HepG2 (cell line): ENCODE data around the gene ULK4. TPM values are rescaled to one million over a fixed set of nuclear protein-coding genes. Genes with fewer than 3 reads are reported as not detected.

Source experiments
- ATAC-seq: fragments of 200-7000 bp; cut with Tn5 transposase; 3 replicates; pipeline ENCODE4 v1.9.1; 2020; ENCODE audit warnings: mild to moderate bottlenecking, moderate library complexity
- BruUV-seq: library from RNA; stranded (reverse); fragments of 400-500 nt; replicated peaks from 2 replicates; lab custom pipeline; 2021; lab: Mats Ljungman, UMichigan
- CTCF ChIA-PET: fragments of 300-600 bp; formaldehyde crosslinking; extraction: SDS; loops from one replicate; lab custom pipeline; 2021; ENCODE audit warnings: low total read pairs, inconsistent platforms, low intra/inter-chr PET ratio; lab: Yijun Ruan, JAX
- POLR2A ChIA-PET: fragments of 350-600 bp; sonication (Branson Sonifier 250); formaldehyde crosslinking; loops from one replicate; lab custom pipeline; 2020; ENCODE audit warnings: antibody characterized with exemption, inconsistent platforms; lab: Yijun Ruan, JAX
- DNase-seq: peaks from one replicate; pipeline ENCODE4 v3.0.0-alpha.2; 2015; ENCODE audit warnings: low spot score
- FAIRE-seq: peaks from 3 replicates; lab custom pipeline; 2011; peaks lifted over from hg19 to GRCh38; lab: Jason Lieb, UNC
- H2AFZ ChIP-seq: one replicate; pipeline ENCODE4 v1.6.1; 2011; ENCODE audit warnings: low read length, inconsistent platforms
- H3K27ac ChIP-seq: fragments of 300-600 bp; 3 replicates; pipeline ENCODE4 v1.8.0; 2011; ENCODE audit warnings: mixed run types, mild to moderate bottlenecking, mixed read lengths, low read length, inconsistent platforms; ENCODE audit not compliant: insufficient read depth; ENCODE audit errors: extremely low read length
- H3K27me3 ChIP-seq, 2 experiments: fragments of 200-600 bp in 1 of 2; 2 replicates in 1 of 2; 3 replicates in 1 of 2; pipeline versions ENCODE4 v1.6.0 to v1.8.0; 2011; ENCODE audit warnings: low read length in 2 of 2, mild to moderate bottlenecking in 2 of 2, moderate library complexity in 2 of 2, inconsistent platforms in 1 of 2; ENCODE audit not compliant: insufficient read depth in 2 of 2, control insufficient read depth in 1 of 2
- H3K36me3 ChIP-seq, 2 experiments: fragments of 200-600 bp in 1 of 2; replicated peaks in 1 of 2; 2 replicates in 1 of 2; 3 replicates in 1 of 2; pipeline versions ENCODE4 v1.5.1 to v1.8.0; 2011; ENCODE audit warnings: low read length in 2 of 2, inconsistent platforms in 1 of 2; ENCODE audit not compliant: insufficient read depth in 2 of 2, control insufficient read depth in 1 of 2
- H3K4me1 ChIP-seq: 2 replicates; pipeline ENCODE4 v1.5.1; 2012; ENCODE audit warnings: low read length, inconsistent platforms; ENCODE audit not compliant: insufficient read depth
- H3K4me2 ChIP-seq: 2 replicates; pipeline ENCODE4 v1.6.0; 2011; ENCODE audit warnings: low read depth, low read length, inconsistent platforms
- H3K4me3 ChIP-seq, 3 experiments: fragments of 200-600 bp in 1 of 3; sonication (generic), shearing (Covaris generic) in 1 of 3; replicated peaks in 1 of 3; 2 replicates each; pipeline ENCODE4 v1.5.1; 2011 to 2016; ENCODE audit warnings: low read length in 3 of 3, inconsistent platforms in 2 of 3, low read depth in 2 of 3, mild to moderate bottlenecking in 2 of 3, control low read depth in 1 of 3, mixed read lengths in 1 of 3; ENCODE audit not compliant: insufficient read depth in 1 of 3
- H3K79me2 ChIP-seq: one replicate; pipeline ENCODE4 v1.6.1; 2011; ENCODE audit warnings: low read length, inconsistent platforms; ENCODE audit not compliant: insufficient read depth
- H3K9ac ChIP-seq: 2 replicates; pipeline ENCODE4 v1.6.0; 2011; ENCODE audit warnings: mild to moderate bottlenecking, low read depth, low read length, inconsistent platforms; ENCODE audit not compliant: insufficient read depth
- H3K9me3 ChIP-seq: 2 replicates; pipeline ENCODE4 v1.5.1; 2012; ENCODE audit warnings: mild to moderate bottlenecking, low read length
- H4K20me1 ChIP-seq: 2 replicates; pipeline ENCODE4 v1.6.0; 2011; ENCODE audit warnings: inconsistent platforms, mild to moderate bottlenecking, low read length, moderate library complexity; ENCODE audit not compliant: insufficient read depth
- BRD4 ChIP-seq: sonication (generic); formaldehyde crosslinking; IDR thresholded peaks from 2 replicates; pipeline ENCODE4 v1.4.0; 2020; ENCODE audit warnings: missing genetic modification reagents
- HMGXB3 ChIP-seq: sonication (generic); formaldehyde crosslinking; IDR thresholded peaks from 2 replicates; pipeline ENCODE4 v1.4.0; 2020; ENCODE audit warnings: missing genetic modification reagents, borderline replicate concordance
- JDP2 ChIP-seq: sonication (generic); formaldehyde crosslinking; IDR thresholded peaks from 2 replicates; pipeline ENCODE4 v1.8.1; 2022; ENCODE audit warnings: missing genetic modification reagents, borderline replicate concordance
- MAX ChIP-seq: IDR thresholded peaks from 2 replicates; pipeline ENCODE4 v1.6.1; 2012; ENCODE audit warnings: inconsistent platforms
- SOX13 ChIP-seq, 3 experiments: fragments of 450-650 bp in 1 of 3; sonication (generic) in 1 of 3; formaldehyde crosslinking in 1 of 3; IDR thresholded peaks in 2 of 3; conservative IDR thresholded peaks in 1 of 3; 2 replicates each; pipeline versions ENCODE4 v1.5.0 to v1.6.1; 2016 to 2020; ENCODE audit warnings: antibody characterized with exemption in 1 of 3, mild to moderate bottlenecking in 1 of 3, missing compliant biosample characterization in 1 of 3, missing genetic modification reagents in 1 of 3, moderate library complexity in 1 of 3
- SOX5 ChIP-seq: IDR thresholded peaks from 2 replicates; pipeline ENCODE4 v1.6.1; 2016; ENCODE audit warnings: borderline replicate concordance
- TEF ChIP-seq: sonication (generic); formaldehyde crosslinking; IDR thresholded peaks from 2 replicates; pipeline ENCODE4 v1.5.0; 2020; ENCODE audit warnings: missing genetic modification reagents
- ZBTB7B ChIP-seq: sonication (generic); formaldehyde crosslinking; IDR thresholded peaks from 2 replicates; pipeline ENCODE4 v1.4.0; 2020; ENCODE audit warnings: missing genetic modification reagents
- ZNF234 ChIP-seq: sonication (generic); formaldehyde crosslinking; conservative IDR thresholded peaks from 2 replicates; pipeline ENCODE4 v1.5.1; 2020; ENCODE audit warnings: mild to moderate bottlenecking, missing genetic modification reagents
- ZNF607 ChIP-seq: sonication (generic); formaldehyde crosslinking; IDR thresholded peaks from 2 replicates; pipeline ENCODE4 v1.5.1; 2020; ENCODE audit warnings: missing genetic modification reagents, mild to moderate bottlenecking, borderline replicate concordance
- ZSCAN12 ChIP-seq: sonication (generic); formaldehyde crosslinking; IDR thresholded peaks from 2 replicates; pipeline ENCODE4 v1.9.0; 2021; ENCODE audit warnings: mild to moderate bottlenecking, missing genetic modification reagents
- WGBS: methylation state at CpG from one replicate; pipeline ENCODE4 v1.1.6; 2017; ENCODE audit warnings: low lambda C conversion rate; 5-methylcytosine and 5-hydroxymethylcytosine counted together
- in situ Hi-C: cut with HindIII; loops from 2 replicates; pipeline ENCODE4 v1.10.0; 2017; ENCODE audit warnings: low pct_unique_long_range_greater_than_20kb; ENCODE audit not compliant: extremely low pct_ligation_motif_present
- intact Hi-C: fragments of 100-400 bp; cut with micrococcal nuclease; formaldehyde crosslinking; loops from one replicate; pipeline ENCODE4 v1.10.0; 2022; ENCODE audit not compliant: unreplicated experiment
- polyA plus RNA-seq, 8 experiments: library from polyadenylated mRNA; depleted of rRNA in 3 of 8; stranded (reverse) in 7 of 8; unstranded in 1 of 8; fragments of >200 nt; fragmentation: Illumina TruSeq in 4 of 8; extraction: Trizol in 4 of 8; gene quantifications; 2 replicates each; pipeline versions ENCODE4 v1.2.1 to v1.2.3, GENCODE V29; 2011 to 2016; ENCODE audit warnings: low read depth in 4 of 8, missing spikeins in 1 of 8, mixed read lengths in 1 of 8; ENCODE audit not compliant: insufficient read depth in 1 of 8
- total RNA-seq, 5 experiments: library from RNA; depleted of rRNA; stranded (reverse); fragments of >200 nt; fragmentation: Illumina TruSeq; extraction: Trizol; gene quantifications; 2 replicates each; pipeline ENCODE4 v1.2.3, GENCODE V29; 2016; ENCODE audit warnings: low read depth in 1 of 5
- TF ChIP-seq, protein P1 (sequence below), 2 experiments: sonication (generic) in 1 of 2; formaldehyde crosslinking in 1 of 2; IDR thresholded peaks; 2 replicates each; pipeline versions ENCODE4 v1.4.0 to v1.6.1; 2018 to 2020; ENCODE audit warnings: missing genetic modification reagents in 2 of 2, borderline replicate concordance in 1 of 2, low read depth in 1 of 2, mild to moderate bottlenecking in 1 of 2, missing biosample characterization in 1 of 2

Gene ULK4
- total and polyA plus RNA-seq, 2 of the 13 experiments (the other 11 are each of a cell fraction or from before 2014, with no cell fraction given) = 6.7 to 11.8 TPM

GRCh38 chr3:41580274-41580959 is 381.5 kb downstream of the ULK4 start:
- Histone ChIP-seq H4K20me1 (no peaks in the 10 kb centered on the region; the same call in 1 of the 2 replicates), H3K36me3 (no peaks in the 10 kb centered on the region), H3K79me2 (no peaks in the 10 kb centered on the region), H3K4me1 (no peaks in the 10 kb centered on the region), H3K27me3 (no peaks in the 10 kb centered on the region; a peak in 1 of 5 replicates), H3K27ac (no peak overlapping the region)
- POLR2A ChIA-PET = no interaction called here
- ATAC-seq = no peak
- DNase-seq = no peak
- in situ Hi-C loops = no loop called here
- no TSS peak for BruUV-seq
- TF ChIP-seq, protein P1, sequence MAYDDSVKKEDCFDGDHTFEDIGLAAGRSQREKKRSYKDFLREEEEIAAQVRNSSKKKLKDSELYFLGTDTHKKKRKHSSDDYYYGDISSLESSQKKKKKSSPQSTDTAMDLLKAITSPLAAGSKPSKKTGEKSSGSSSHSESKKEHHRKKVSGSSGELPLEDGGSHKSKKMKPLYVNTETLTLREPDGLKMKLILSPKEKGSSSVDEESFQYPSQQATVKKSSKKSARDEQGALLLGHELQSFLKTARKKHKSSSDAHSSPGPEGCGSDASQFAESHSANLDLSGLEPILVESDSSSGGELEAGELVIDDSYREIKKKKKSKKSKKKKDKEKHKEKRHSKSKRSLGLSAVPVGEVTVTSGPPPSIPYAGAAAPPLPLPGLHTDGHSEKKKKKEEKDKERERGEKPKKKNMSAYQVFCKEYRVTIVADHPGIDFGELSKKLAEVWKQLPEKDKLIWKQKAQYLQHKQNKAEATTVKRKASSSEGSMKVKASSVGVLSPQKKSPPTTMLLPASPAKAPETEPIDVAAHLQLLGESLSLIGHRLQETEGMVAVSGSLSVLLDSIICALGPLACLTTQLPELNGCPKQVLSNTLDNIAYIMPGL (CRISPR knock-in tag; IDR thresholded peaks at IDR 0.05; ENCODE audit: borderline replicate concordance in 1 of 2, low read depth in 1 of 2) = no peak
- TF ChIP-seq SOX5 (CRISPR knock-in tag) = no peak
- no peak for TF ChIP-seq ZNF234 (CRISPR knock-in tag)
- TF ChIP-seq SOX13 (IDR thresholded peaks at IDR 0.05) = no peak
- no peak for TF ChIP-seq SOX13 (CRISPR knock-in tag; conservative IDR thresholded peaks at IDR 0.05 in 1 of 2, IDR thresholded peaks at IDR 0.05 in 1 of 2)
- TF ChIP-seq ZSCAN12 (CRISPR knock-in tag) = no peak
- TF ChIP-seq TEF (CRISPR knock-in tag) = no peak
- TF ChIP-seq ZBTB7B (CRISPR knock-in tag) = no peak
- no peak for TF ChIP-seq MAX
- TF ChIP-seq JDP2 (CRISPR knock-in tag) = no peak
- TF ChIP-seq BRD4 (CRISPR knock-in tag) = no peak
- TF ChIP-seq ZNF607 (CRISPR knock-in tag) = no peak
- no peak for TF ChIP-seq HMGXB3 (CRISPR knock-in tag)
- TF ChIP-seq, all 625 proteins: peak for 0
- H3K4me3 ChIP-seq = no peak overlapping the region
- CTCF ChIA-PET = no interaction called here
- H3K9me3 ChIP-seq = no peaks in the 10 kb centered on the region
- intact Hi-C loops = no loop called here
- H3K9ac ChIP-seq = no peak overlapping the region
- no peak overlapping the region for H3K4me2 ChIP-seq
- no peak overlapping the region for H2AFZ ChIP-seq
- FAIRE-seq = no peak
- WGBS = 78% methylated on average over 6 of the region's 6 CpGs
